Activated CD8-positive, alpha-beta T cell treated with anti-CD3 and anti-CD28 coated beads for 36 hours (primary cell): ENCODE data around the gene UGT1A6. TPM values are rescaled to one million over a fixed set of nuclear protein-coding genes. Genes with fewer than 3 reads are reported as not detected.

ENCODE experiments used
- ATAC-seq: fragments of 200-7000 bp; cut with Tn5 transposase; one replicate; pipeline ENCODE4 v1.10.0; 2021; ENCODE audit warnings: mild to moderate bottlenecking, moderate library complexity
- CTCF ChIA-PET: fragments of 350-600 bp; sonication (Branson Sonifier 250); formaldehyde crosslinking; loops from one replicate; lab custom pipeline; 2021; ENCODE audit warnings: antibody characterized with exemption; lab: Charles Lee
- POLR2A ChIA-PET: fragments of 350-600 bp; sonication (Branson Sonifier 250); formaldehyde crosslinking; loops from one replicate; lab custom pipeline; 2021; ENCODE audit warnings: antibody characterized with exemption; lab: Charles Lee
- DNase-seq: peaks from one replicate; pipeline ENCODE4 v3.0.0-alpha.2; 2020
- H3K27ac Mint-ChIP-seq: one replicate; pipeline ENCODE4 v1.8.0; 2021; ENCODE audit warnings: mild to moderate bottlenecking, mixed read lengths
- H3K27me3 Mint-ChIP-seq: one replicate; pipeline ENCODE4 v1.8.0; 2021; ENCODE audit warnings: mixed read lengths
- H3K36me3 Mint-ChIP-seq: one replicate; pipeline ENCODE4 v1.8.0; 2021; ENCODE audit warnings: low read depth, mixed read lengths
- H3K4me1 Mint-ChIP-seq: one replicate; pipeline ENCODE4 v1.8.0; 2021; ENCODE audit warnings: low read depth, mixed read lengths
- H3K4me3 Mint-ChIP-seq: one replicate; pipeline ENCODE4 v1.8.0; 2021; ENCODE audit warnings: mild to moderate bottlenecking, moderate library complexity, mixed read lengths
- H3K9me3 Mint-ChIP-seq: one replicate; pipeline ENCODE4 v1.8.0; 2021; ENCODE audit warnings: mixed read lengths
- CTCF ChIP-seq: fragments of 200-600 bp; IDR thresholded peaks from one replicate; pipeline ENCODE4 v1.8.0; 2022; ENCODE audit warnings: antibody characterized with exemption, mild to moderate bottlenecking
- intact Hi-C: fragments of 100-400 bp; cut with micrococcal nuclease; formaldehyde crosslinking; loops from one replicate; pipeline ENCODE4 v1.10.0; 2022
- total RNA-seq, 2 experiments: library from RNA; stranded (reverse); gene quantifications; one replicate each; pipeline ENCODE4 v1.2.3, GENCODE V29; 2021

Gene UGT1A6
- total RNA-seq, 2 experiments from 2014 or later, result not detected

DNA sequence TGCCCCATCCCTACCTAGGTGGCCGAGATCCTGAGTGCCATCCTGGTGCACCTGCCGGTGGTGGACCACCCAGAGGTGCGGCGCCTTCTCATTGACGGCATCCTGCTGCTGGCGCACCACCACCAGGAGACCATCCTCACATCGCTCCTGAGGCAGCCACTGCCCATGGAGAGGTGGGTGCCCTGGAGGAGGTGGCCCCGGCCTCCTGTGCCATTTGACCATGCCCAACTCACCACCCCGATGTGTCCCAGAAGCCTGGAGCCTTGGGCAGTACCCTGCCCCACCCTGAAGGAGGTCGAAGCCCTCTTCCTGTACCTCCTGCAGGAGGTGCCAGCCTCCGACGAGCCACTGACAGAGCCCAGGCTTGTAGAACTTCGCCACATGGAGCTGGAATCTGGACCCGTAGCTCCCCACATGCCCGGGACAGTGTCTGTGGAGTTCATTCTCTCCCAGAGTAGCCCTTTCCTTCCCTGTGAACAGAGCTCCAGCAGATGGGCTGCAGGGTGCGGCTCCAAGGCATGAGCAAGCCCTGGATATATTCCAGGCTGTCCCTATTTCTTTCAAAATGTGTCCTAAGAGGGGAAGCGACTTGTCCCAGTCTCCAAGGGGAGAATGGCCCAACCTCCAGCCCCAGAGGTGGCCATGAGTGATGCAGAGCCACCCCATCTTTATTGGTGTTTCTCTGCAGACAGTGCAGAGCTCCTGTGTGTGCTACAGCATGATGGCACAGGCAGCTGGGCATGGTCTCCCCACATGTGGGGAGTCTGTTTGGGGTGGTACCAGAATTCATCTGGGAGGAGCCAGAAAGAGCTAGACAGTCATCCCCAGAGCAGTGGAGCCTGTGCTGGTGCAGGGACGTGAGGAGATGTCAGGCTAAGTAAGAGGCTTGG is 127.4 kb downstream of the UGT1A6 start:
- DNase-seq (no peak), ATAC-seq (no peak)
- no peaks in the 10 kb centered on the region for H3K36me3 Mint-ChIP-seq
- no peak overlapping the region for H3K27ac Mint-ChIP-seq
- no peaks in the 10 kb centered on the region for H3K9me3 Mint-ChIP-seq
- no peaks in the 10 kb centered on the region for H3K4me1 Mint-ChIP-seq
- intact Hi-C loops, result no loop called here
- ChIA-PET CTCF (interaction anchor here (1.0 kb wide), 1 partner anchor 12 kb away, joined by 3 read pairs; no protein-coding TSS in a partner anchor), POLR2A (no interaction called here)
- no peak for TF ChIP-seq CTCF
- no peak overlapping the region for H3K4me3 Mint-ChIP-seq
- H3K27me3 Mint-ChIP-seq, result peaks cover 1% of the 10 kb centered on the region

DNA sequence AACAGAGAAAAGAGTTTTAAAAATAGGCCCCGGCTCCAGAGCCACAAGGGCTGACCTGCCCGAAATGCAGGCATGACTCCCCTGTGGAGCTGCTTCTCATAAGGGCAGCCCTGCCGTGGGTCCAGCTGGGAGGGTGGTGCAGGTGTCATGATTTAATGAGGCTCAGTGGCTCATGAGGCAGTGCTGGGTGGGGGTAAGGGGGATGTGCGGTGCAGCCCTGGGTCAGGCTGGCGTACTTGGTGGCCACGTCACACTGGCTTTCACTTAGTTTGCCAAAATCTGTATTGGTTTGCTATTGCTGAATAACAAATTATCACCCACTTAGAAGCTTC is 128.1 kb downstream of the UGT1A6 start:
- H3K4me3 Mint-ChIP-seq, result no peak overlapping the region
- intact Hi-C loops, result no loop called here
- TF ChIP-seq CTCF, result no peak
- DNase-seq (no peak), ATAC-seq (no peak)
- H3K9me3 Mint-ChIP-seq, result no peaks in the 10 kb centered on the region
- no peaks in the 10 kb centered on the region for H3K27me3 Mint-ChIP-seq
- no peak overlapping the region for H3K27ac Mint-ChIP-seq
- CTCF ChIA-PET, result no interaction called here
- no peaks in the 10 kb centered on the region for H3K36me3 Mint-ChIP-seq
- no peaks in the 10 kb centered on the region for H3K4me1 Mint-ChIP-seq
- POLR2A ChIA-PET, result no interaction called here

DNA sequence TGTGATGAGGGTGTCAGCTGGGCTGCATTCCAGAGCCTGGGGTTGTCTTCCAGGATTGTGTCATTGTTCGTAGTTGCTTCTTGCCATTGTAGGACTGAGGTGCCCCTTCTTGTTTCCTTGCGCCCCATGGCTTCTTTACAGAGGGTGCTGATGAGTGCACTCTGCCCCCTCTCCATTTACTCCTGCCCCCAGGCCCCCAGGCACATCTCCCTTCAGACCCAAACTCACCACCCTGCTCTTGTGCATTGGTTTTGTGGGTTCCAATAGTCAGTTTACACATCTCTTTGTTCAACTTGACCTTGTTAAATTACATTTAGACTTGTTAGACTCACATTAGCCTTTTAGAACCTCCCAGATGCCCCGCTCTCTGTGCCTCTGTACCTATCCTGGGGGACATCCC is 128.5 kb downstream of the UGT1A6 start:
- Mint-ChIP-seq H3K9me3 (no peaks in the 10 kb centered on the region), H3K4me1 (no peaks in the 10 kb centered on the region), H3K4me3 (no peak overlapping the region), H3K27me3 (peaks cover under 1% of the 10 kb centered on the region), H3K27ac (no peak overlapping the region), H3K36me3 (no peaks in the 10 kb centered on the region)
- ChIA-PET POLR2A (no interaction called here), CTCF (no interaction called here)
- DNase-seq (no peak), ATAC-seq (no peak)
- intact Hi-C loops, result no loop called here
- TF ChIP-seq CTCF, result no peak

DNA sequence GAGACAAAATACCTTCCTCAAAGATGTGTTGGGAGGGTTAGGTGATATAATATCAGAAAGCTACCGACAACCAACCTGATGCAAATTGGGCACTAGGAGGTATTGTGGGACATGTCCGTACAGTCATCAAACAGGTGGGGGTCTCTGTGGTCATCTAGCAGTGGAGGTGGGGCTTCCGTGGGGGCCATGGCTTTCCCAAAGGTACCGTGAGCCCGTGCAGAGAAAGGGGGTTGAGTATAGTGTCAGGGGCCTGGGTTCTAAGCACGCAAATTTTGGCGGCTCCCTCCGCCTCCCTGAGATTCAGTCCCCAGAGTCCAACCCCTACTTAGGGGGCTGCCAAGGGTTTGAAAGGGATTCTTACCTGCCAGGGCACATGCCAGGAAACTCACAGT is 129.0 kb downstream of the UGT1A6 start:
- no peak for DNase-seq
- TF ChIP-seq CTCF, result no peak
- Mint-ChIP-seq H3K4me1 (no peaks in the 10 kb centered on the region), H3K9me3 (no peaks in the 10 kb centered on the region), H3K36me3 (no peaks in the 10 kb centered on the region), H3K4me3 (no peak overlapping the region), H3K27me3 (peaks cover 2% of the 10 kb centered on the region), H3K27ac (no peak overlapping the region)
- ChIA-PET CTCF (no interaction called here), POLR2A (no interaction called here)
- intact Hi-C loops, result no loop called here
- ATAC-seq, result no peak

DNA sequence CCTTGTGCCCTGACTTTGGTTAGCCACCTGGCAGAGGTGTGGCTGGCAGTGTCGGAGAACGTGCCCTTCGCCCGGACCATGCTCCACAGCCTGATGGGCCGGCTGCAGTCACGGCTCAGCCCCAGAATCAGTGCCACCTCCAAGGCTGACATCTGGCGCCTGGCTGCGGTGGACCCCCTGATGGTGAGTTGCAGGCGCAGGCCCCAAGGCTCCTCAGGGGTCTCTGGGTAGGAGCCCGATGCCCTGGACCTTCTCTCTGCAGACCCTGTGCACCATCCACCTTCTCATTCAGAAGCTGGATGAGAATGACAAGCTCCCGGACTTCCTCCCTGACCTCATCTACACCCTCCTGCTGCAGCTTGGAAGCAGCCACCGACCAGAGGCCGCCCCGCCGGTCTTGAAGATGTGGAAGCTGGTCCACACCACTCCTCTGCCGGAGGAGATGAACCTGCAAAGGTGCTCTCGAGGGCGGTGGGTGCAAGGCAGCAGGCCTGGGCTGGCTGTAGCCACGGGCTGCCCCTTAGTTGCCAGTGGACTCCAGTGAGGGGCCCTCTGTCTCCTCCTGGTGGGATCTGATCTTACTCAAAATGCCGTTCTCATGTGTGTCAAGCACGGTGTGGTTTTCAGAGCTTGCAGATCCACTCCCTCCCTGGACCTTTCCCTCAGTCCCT is 129.5 kb downstream of the UGT1A6 start:
- ATAC-seq (no peak), DNase-seq (no peak)
- Mint-ChIP-seq H3K4me1 (no peaks in the 10 kb centered on the region), H3K9me3 (no peaks in the 10 kb centered on the region), H3K27me3 (peaks cover 2% of the 10 kb centered on the region), H3K4me3 (no peak overlapping the region), H3K36me3 (no peaks in the 10 kb centered on the region), H3K27ac (no peak overlapping the region)
- ChIA-PET CTCF (interaction anchor here (0.6 kb wide), 1 partner anchor 1217 kb away, joined by 3 read pairs; no protein-coding TSS in a partner anchor), POLR2A (no interaction called here)
- intact Hi-C loops, result no loop called here
- TF ChIP-seq CTCF, result no peak
